ENCODE results near the gene ITGB3. TPM values are rescaled to one million over a fixed set of nuclear protein-coding genes. Genes with fewer than 3 reads are reported as not detected.

ITGB3 gene
- total RNA-seq, 2 experiments from 2014 or later = not detected

DNA sequence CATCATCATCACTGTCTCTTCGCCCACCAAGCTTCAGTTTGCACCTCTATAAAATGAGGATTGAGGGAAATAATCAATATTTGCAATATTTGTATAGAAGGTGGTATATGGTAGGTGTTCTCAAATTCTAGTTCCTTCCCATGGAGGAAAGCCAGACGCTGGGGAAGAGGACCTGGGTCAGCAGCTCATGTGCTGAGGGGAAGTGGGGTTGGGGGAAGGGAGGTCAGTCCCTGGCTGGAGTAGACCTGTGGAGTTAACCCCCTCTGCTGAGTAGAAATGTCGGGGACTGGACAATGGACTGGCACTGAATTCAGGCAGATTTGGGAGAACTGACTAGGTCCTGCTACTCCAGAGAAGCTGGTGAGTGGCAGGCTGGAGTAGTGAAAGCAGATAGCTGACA, 12.8 kb upstream of the ITGB3 start:
- ATAC-seq (no peak), DNase-seq (no peak)
- intact Hi-C loops (cut with micrococcal nuclease) = no loop called here
- ChIA-PET POLR2A (no interaction called here), CTCF (interaction anchor here (1.3 to 1.7 kb wide), 3 partner anchors 10 to 76 kb away, joined by 4 to 7 read pairs (median 4); no protein-coding TSS in a partner anchor)
- Mint-ChIP-seq H3K27me3 (peaks cover 7% of the 10 kb centered on the region), H3K36me3 (ENCODE audit: low read depth) (no peaks in the 10 kb centered on the region), H3K4me3 (no peak overlapping the region), H3K27ac (no peak overlapping the region), H3K4me1 (ENCODE audit: low read depth) (no peaks in the 10 kb centered on the region), H3K9me3 (no peaks in the 10 kb centered on the region)
- TF ChIP-seq, protein P1, sequence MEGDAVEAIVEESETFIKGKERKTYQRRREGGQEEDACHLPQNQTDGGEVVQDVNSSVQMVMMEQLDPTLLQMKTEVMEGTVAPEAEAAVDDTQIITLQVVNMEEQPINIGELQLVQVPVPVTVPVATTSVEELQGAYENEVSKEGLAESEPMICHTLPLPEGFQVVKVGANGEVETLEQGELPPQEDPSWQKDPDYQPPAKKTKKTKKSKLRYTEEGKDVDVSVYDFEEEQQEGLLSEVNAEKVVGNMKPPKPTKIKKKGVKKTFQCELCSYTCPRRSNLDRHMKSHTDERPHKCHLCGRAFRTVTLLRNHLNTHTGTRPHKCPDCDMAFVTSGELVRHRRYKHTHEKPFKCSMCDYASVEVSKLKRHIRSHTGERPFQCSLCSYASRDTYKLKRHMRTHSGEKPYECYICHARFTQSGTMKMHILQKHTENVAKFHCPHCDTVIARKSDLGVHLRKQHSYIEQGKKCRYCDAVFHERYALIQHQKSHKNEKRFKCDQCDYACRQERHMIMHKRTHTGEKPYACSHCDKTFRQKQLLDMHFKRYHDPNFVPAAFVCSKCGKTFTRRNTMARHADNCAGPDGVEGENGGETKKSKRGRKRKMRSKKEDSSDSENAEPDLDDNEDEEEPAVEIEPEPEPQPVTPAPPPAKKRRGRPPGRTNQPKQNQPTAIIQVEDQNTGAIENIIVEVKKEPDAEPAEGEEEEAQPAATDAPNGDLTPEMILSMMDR (IDR thresholded peaks at IDR 0.05) = no peak

DNA sequence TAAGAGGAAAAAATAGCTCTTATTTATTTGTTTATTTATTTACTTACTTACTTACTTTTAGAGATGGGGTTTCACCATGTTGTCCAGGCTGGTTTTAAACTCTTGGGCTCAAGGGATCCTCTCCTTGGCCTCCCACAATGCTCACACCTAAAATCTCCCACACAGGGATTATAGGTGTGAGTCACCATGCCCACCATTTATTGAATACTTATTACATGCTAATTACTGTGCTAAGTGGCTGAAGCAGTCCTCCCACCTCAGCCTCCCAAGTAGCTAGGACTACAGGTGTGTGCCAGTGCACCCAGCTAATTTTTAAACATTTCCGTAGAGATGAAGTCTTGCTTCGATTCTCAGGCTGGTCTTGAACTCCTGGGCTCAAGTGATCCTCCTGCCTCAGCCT, 11.0 kb upstream of the ITGB3 start:
- TF ChIP-seq, protein P1 (IDR thresholded peaks at IDR 0.05) = no peak
- Mint-ChIP-seq H3K4me3 (no peak overlapping the region), H3K27me3 (peaks cover 15% of the 10 kb centered on the region), H3K36me3 (ENCODE audit: low read depth) (no peaks in the 10 kb centered on the region), H3K9me3 (no peaks in the 10 kb centered on the region), H3K4me1 (ENCODE audit: low read depth) (no peaks in the 10 kb centered on the region), H3K27ac (no peak overlapping the region)
- ChIA-PET CTCF (interaction anchor here (1.0 to 2.0 kb wide), 5 partner anchors 12 to 241 kb away, joined by 3 to 7 read pairs (median 4); no protein-coding TSS in a partner anchor), POLR2A (no interaction called here)
- intact Hi-C loops (cut with micrococcal nuclease) = no loop called here
- ATAC-seq = no peak
- no peak for DNase-seq

DNA sequence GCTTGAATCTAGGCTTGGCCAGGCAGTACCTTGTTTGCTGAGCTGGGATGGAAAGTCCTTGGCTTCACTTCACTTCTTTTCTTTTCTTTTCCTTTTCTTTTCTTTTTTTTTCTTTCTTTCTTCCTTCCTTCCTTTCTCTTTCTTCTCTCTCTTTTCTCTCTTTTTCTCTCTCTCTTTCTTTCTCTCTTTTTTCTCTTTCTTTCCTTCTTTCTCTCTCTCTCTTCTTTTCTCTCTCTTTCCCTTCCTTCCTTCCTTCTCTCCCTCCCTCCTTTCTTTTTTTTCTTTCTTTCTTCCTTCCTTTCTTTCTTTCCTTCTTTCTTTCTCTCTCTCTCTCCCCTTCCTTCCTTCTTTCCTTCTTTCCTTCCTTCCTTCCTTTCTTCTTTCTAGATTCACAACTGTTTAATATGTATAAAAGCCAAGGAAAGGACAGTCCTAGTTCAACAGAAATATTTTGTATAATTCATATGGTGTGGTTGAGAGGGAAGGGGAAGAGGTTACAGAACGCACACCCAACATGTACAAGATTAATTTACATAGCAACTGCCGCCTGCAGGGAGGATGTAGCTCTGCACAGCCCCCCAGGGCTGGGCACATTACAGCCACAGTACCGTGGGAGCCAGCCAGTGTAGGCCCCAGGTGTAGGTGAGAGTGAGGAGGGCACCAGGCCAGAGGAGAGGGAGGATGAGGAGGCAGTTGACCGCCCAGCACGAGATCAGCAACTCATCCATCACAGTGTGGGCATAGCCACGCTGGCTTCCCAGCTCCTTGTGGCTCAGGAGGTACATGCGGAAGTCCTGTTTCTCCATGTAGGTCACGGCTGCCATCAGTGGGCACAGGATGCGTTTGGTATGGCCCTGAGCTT, 9.7 kb upstream of the ITGB3 start:
- ChIA-PET CTCF (interaction anchor here (2.0 kb wide), 1 partner anchor 14 kb away, joined by 6 read pairs; no protein-coding TSS in a partner anchor), POLR2A (no interaction called here)

DNA sequence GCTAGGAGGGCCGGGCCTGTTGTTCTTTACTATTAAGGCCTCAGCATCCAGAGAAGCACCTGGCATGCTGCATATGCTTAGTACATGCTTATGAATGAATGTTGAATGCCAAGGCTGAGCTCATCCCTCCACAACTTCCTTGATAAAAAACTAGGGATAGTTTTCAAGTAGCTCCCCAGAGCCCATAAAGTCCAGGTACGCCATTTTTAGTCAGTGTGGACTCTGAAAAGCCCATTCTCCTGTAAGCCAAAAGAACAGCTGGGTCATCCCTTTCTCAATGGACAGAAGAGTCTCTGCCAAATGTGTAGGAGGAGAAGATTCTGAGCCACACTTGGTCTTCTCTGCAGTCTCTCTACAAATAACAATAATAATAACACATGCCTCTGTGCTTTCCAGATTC, 8.9 kb upstream of the ITGB3 start:
- ChIA-PET POLR2A (no interaction called here), CTCF (no interaction called here)
- intact Hi-C loops (cut with micrococcal nuclease) = no loop called here
- Mint-ChIP-seq H3K27ac (no peak overlapping the region), H3K36me3 (ENCODE audit: low read depth) (no peaks in the 10 kb centered on the region), H3K9me3 (no peaks in the 10 kb centered on the region), H3K27me3 (peaks cover 15% of the 10 kb centered on the region), H3K4me3 (no peak overlapping the region), H3K4me1 (ENCODE audit: low read depth) (no peaks in the 10 kb centered on the region)
- ATAC-seq (no peak), DNase-seq (no peak)
- TF ChIP-seq, protein P1 (IDR thresholded peaks at IDR 0.05) = no peak

More for the DNA sequence above, 9.7 kb upstream of the ITGB3 start:
- Mint-ChIP-seq H3K36me3 (ENCODE audit: low read depth) (no peaks in the 10 kb centered on the region), H3K9me3 (no peaks in the 10 kb centered on the region), H3K27me3 (peaks cover 15% of the 10 kb centered on the region), H3K27ac (no peak overlapping the region), H3K4me1 (ENCODE audit: low read depth) (no peaks in the 10 kb centered on the region), H3K4me3 (no peak overlapping the region)
- TF ChIP-seq, protein P1 (IDR thresholded peaks at IDR 0.05) = no peak
- DNase-seq (no peak), ATAC-seq (no peak)
- intact Hi-C loops (cut with micrococcal nuclease) = no loop called here

DNA sequence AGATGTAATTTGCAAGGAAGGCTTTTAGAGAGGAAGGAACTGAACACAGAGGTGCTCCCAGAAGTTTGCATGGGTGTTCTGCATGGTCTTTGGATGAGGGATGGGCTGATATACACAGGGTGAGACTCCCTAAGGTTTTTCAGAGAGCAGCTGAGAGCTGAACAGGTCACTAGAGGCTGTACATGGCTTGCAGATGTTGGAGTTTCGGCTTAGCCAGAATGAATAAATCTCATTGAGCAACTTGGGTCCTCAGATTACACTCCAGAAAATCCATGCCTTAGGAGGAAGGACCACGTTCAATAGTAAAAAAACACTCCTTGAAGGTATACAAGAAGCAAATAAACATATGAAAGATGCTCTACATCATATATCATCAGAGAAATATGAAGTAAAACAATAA, 7.5 kb upstream of the ITGB3 start:
- ATAC-seq = no peak
- no peaks in the 10 kb centered on the region for H3K36me3 Mint-ChIP-seq (ENCODE audit: low read depth)
- POLR2A ChIA-PET = no interaction called here
- H3K27me3 Mint-ChIP-seq = peaks cover 18% of the 10 kb centered on the region
- no peak overlapping the region for H3K27ac Mint-ChIP-seq
- no peaks in the 10 kb centered on the region for H3K4me1 Mint-ChIP-seq (ENCODE audit: low read depth)
- no peaks in the 10 kb centered on the region for H3K9me3 Mint-ChIP-seq
- intact Hi-C loops (cut with micrococcal nuclease) = no loop called here
- TF ChIP-seq, protein P1 (IDR thresholded peaks at IDR 0.05) = no peak
- no peak for DNase-seq
- CTCF ChIA-PET = interaction anchor here (1.4 to 1.8 kb wide), 2 partner anchors 17 to 115 kb away, joined by 3 to 4 read pairs; no protein-coding TSS in a partner anchor
- no peak overlapping the region for H3K4me3 Mint-ChIP-seq

Measured in activated CD8-positive, alpha-beta T cell treated with anti-CD3 and anti-CD28 coated beads for 36 hours (primary cell).